AG10803 (cell line): ENCODE measurements around the gene CTRL.
A peak's percentile ranks its signal among the peaks of the same experiment; 100 is the strongest.

Experiments used
- DNase-seq: peaks from one replicate; pipeline ENCODE4 v3.0.0; 2010; ENCODE audit warnings: low read depth
- H3K4me3 ChIP-seq: 2 replicates; pipeline ENCODE4 v1.5.1; 2011; ENCODE audit warnings: mild to moderate bottlenecking, low read length, control low read depth
- TF ChIP-seq, protein P1 (sequence below): conservative IDR thresholded peaks from 2 replicates; pipeline ENCODE4 v1.5.1; 2011; ENCODE audit warnings: mild to moderate bottlenecking, low read length, control low read depth, inconsistent platforms

Gene CTRL

DNA sequence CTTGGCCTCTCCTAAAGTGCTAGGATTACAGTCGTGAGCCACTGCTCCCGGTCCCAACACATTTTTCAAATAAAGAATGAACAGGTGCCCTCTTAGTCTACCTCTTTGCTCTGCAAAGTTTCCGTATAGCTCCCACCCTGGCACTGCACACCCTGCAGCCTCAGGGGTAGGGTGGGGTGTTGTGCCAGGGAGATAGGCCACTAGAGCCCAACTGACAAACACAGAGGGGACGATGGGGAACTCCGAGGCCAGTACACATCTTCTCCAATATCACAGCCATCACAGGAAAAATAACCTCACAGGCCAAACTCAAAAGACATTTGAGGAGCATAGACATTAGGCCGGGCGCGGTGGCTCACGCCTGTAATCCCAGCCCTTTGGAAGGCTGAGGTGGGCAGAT, 39.4 kb upstream of the CTRL start:
- TF ChIP-seq, protein P1, sequence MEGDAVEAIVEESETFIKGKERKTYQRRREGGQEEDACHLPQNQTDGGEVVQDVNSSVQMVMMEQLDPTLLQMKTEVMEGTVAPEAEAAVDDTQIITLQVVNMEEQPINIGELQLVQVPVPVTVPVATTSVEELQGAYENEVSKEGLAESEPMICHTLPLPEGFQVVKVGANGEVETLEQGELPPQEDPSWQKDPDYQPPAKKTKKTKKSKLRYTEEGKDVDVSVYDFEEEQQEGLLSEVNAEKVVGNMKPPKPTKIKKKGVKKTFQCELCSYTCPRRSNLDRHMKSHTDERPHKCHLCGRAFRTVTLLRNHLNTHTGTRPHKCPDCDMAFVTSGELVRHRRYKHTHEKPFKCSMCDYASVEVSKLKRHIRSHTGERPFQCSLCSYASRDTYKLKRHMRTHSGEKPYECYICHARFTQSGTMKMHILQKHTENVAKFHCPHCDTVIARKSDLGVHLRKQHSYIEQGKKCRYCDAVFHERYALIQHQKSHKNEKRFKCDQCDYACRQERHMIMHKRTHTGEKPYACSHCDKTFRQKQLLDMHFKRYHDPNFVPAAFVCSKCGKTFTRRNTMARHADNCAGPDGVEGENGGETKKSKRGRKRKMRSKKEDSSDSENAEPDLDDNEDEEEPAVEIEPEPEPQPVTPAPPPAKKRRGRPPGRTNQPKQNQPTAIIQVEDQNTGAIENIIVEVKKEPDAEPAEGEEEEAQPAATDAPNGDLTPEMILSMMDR, result no peak
- H3K4me3 ChIP-seq, result no peak overlapping the region
- no peak for DNase-seq

DNA sequence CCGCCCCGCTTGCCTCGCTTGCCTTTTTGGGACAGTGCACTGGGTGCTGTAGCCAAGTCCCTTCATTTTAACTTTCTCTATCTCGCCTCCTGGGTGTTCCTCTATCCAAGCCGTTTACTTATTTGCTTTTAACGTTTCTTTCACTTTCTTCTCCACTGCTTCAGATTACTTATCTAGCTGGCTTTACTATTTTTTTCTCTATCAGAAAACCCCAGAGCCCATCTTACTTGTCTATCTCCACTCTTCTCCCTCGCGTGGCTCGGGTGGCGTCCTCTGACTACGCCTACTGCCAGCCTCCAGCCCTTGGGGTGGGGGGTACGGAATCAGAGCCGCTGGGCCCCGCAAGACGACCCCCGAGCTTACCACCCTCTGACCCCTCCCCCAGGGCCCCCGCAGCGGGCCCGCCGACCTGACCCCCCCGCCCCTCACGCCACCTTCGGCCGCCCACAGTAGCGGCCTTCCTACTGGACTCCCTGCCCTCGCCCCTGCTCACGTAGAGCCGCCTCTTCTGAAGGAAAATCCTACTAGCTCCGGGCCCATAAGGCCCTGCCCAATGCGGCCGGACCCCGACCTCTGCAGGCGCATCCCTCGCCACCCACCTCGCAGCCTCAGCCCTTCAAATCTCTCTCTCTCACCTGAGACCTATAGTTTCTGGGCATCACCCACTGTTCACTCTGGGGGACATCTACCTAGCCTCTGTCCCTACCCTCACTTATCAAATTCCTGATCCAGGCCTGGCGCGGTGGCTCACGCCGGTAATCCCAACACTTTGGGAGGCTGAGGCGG, 37.8 kb upstream of the CTRL start:
- TF ChIP-seq, protein P1, result no peak
- no peak for DNase-seq
- peak overlapping the region; percentile 72 for H3K4me3 ChIP-seq

DNA sequence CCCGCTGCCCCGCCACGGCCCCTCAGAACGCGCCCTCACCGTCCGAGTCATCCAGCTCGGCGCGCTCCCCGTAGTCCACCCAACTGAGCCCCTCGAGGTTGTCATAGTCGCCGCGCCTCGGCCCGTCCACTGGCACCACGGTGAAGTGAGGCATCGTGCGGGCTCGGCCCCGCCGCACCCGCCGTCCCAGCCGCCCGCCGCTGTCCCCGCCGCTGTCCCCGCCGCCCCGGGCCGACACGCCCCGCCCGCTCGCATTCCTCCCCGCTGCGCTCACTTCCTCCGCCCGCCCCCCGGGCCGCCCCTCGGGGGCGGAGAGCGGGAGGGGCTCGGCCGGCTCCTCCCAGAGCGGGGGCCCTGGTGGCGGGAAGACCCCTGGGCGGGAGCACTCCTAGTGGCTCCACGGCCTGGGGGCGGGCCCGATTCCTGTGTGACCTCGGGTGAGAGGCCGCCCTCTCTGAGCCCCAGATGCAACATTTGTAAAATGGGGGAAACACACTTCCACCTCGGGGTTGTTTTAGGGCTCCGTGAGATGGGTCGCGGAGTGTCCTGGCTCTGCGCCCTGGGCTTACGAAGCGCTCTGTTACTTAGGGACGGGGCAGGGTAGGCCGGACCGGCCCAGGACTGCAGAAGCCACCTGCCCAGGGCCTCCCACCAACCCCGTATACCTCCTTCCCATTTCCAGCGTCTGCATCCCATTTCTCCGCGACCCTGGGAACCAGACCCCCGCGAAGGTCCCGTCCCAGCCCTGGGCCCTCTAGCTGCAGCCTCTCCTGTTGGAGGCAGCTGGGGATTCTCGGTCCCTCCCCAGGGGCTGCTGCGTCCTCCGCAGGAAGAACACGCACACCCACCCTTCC, 37.0 kb upstream of the CTRL start, which contains the start of gene SLC12A4:
Gene SLC12A4 (minus strand): TSS at position 238 of the 854 bp plus-strand sequence. CDS start 84 bp downstream, at position 154.
- peak within 1 kb of the TSS; percentile 99 for H3K4me3 ChIP-seq
- peak; percentile 76 for DNase-seq
- TF ChIP-seq, protein P1, result no peak

DNA sequence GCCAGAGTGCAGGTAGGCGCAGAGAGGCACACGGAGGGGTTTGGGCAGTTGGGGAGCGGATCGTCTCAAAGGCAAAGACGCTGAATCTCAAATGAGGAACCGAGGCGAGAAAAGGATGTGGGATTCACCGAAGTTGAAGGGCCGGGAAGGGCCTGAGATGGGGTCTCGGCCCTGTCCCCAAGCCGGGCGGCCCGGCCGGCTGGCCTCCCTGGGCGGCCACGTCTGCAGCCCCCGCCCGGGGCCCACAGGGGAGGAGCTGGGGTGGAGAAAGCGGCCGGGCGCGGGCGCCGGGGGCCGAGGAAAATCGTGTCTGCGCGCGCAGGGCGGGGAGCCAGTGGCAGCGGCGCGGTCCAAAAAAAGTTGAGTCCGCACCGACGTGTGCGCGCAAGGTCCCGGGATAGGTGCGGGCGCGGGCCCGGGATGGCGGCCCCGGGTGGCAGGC, 36.3 kb upstream of the CTRL start:
- TF ChIP-seq, protein P1, result no peak
- DNase-seq, result peak; percentile 42
- H3K4me3 ChIP-seq, result peak overlapping the region; percentile 99

DNA sequence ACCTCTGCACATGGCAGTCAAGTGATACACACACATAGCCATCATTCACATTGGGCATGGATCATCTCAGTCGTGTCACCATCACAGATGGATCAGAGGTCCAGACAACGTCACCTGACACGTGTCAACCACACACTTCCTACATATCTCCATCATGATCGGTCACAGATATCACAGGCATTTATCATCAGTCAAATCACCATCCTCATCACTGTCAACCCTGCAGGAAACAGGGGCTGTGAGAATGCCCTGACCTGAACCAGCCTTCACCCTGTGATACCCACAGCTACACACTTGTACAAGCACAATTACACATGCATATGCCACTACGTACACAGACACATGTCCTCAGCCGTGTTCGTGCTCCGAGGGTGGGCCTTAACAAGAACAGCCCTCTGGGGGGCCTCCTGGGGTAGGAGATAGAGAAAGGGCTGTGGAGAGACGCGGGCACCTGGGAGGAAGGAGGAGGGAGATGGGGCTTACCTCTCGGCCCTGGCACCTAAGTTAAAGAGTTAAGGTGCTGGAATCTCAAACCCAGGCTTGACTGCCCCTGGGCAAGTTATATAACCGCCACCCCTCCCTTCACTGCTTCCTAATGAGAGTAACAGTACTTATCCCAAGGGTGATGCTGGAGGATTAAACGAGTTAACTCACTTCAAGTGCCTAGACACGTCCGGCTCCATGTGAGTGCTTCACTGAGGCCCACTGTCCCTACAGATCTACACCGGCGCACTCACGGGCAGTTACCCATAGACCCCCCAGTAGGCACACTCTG, 35.7 kb upstream of the CTRL start:
- peak overlapping the region; percentile 99 for H3K4me3 ChIP-seq
- TF ChIP-seq, protein P1, result no peak
- peak; percentile 34 for DNase-seq

DNA sequence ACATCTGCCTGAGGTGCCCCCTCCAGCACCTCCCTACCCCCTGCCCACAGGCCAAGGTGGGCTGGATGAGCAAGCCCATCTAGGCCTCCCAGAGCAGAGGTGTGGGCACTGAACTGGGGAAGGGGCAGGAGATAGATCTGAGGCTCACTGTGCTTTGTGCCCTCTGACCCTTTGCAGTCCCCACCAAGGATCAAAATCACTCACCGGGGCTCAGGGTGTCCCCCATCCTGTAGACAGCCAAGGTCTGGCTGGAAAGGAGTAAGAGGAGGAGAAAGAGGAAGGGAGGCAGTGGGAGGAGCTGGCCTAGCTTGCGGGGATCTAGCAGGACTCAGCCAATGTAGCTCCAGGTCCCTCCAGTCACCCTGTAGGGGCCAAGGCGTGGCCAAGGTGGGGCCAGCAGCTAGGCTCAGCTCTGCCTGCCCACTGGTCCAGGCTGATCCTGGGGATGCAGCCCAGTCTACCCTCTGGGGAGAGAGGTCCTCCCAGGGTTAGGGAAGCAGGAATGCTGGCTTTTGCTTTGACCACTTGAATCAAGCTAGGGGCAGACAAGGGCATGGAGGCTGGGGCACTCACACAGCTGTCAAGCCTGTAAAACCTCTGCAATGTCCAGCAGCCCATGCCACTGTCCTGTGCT, 35.0 kb upstream of the CTRL start:
- H3K4me3 ChIP-seq, result peak overlapping the region; percentile 99
- peak; percentile 68 for DNase-seq
- TF ChIP-seq, protein P1, result no peak
